Endothelial cell of umbilical vein (primary cell): ENCODE data around the gene LRP5. TPM values are rescaled to one million over a fixed set of nuclear protein-coding genes. Genes with fewer than 3 reads are reported as not detected.

Source experiments
- BruUV-seq: library from RNA; stranded (reverse); fragments of 400-500 nt; replicated peaks from 2 replicates; lab custom pipeline; 2021; lab: Mats Ljungman, UMichigan
- CTCF ChIA-PET: fragments of 300-600, 350-600 bp; sonication (Branson Sonifier 250); formaldehyde crosslinking; loops from one replicate; lab custom pipeline; 2021; ENCODE audit warnings: antibody characterized with exemption, inconsistent platforms; lab: Charles Lee
- POLR2A ChIA-PET: fragments of 300-600, 350-600 bp; sonication (Branson Sonifier 250); formaldehyde crosslinking; loops from one replicate; lab custom pipeline; 2021; ENCODE audit warnings: antibody characterized with exemption, inconsistent platforms; lab: Charles Lee
- DNase-seq: peaks from one replicate; pipeline ENCODE4 v3.0.0-alpha.2; 2011; ENCODE audit warnings: low read depth, low spot score
- FAIRE-seq: peaks from 2 replicates; lab custom pipeline; 2011; peaks lifted over from hg19 to GRCh38; lab: Jason Lieb, UNC
- H2AFZ ChIP-seq: 2 replicates; pipeline ENCODE4 v1.6.0; 2012; ENCODE audit warnings: low read depth, low read length, control low read depth, inconsistent platforms
- H3K27ac ChIP-seq: 2 replicates; pipeline ENCODE4 v1.5.1; 2011; ENCODE audit warnings: low read depth, mild to moderate bottlenecking, control low read depth, low read length, moderate library complexity; ENCODE audit not compliant: insufficient read depth
- H3K27me3 ChIP-seq, 2 experiments: 2 replicates each; pipeline versions ENCODE4 v1.6.0 to v1.6.1; 2011; ENCODE audit warnings: low read length in 2 of 2, mixed read lengths in 1 of 2; ENCODE audit not compliant: control insufficient read depth in 2 of 2, insufficient read depth in 2 of 2
- H3K36me3 ChIP-seq, 2 experiments: 2 replicates in 1 of 2; 3 replicates in 1 of 2; pipeline ENCODE4 v1.5.1; 2011; ENCODE audit warnings: low read length in 2 of 2, mild to moderate bottlenecking in 1 of 2, moderate library complexity in 1 of 2; ENCODE audit not compliant: control insufficient read depth in 2 of 2, insufficient read depth in 2 of 2; ENCODE audit errors: extremely low read depth in 1 of 2
- H3K4me1 ChIP-seq: 3 replicates; pipeline ENCODE4 v1.5.1; 2011; ENCODE audit warnings: mild to moderate bottlenecking, low read length; ENCODE audit not compliant: control insufficient read depth, insufficient read depth; ENCODE audit errors: extremely low read depth
- H3K4me2 ChIP-seq: 2 replicates; pipeline ENCODE4 v1.6.1; 2011; ENCODE audit warnings: low read length, control low read depth, mixed read lengths; ENCODE audit not compliant: insufficient read depth
- H3K4me3 ChIP-seq, 3 experiments: fragments of 200-600 bp in 1 of 3; sonication (generic), shearing (Covaris generic) in 1 of 3; replicated peaks in 1 of 3; 2 replicates each; pipeline ENCODE4 v1.5.1; 2011 to 2016; ENCODE audit warnings: control low read depth in 3 of 3, low read length in 3 of 3, mild to moderate bottlenecking in 2 of 3, inconsistent platforms in 1 of 3, low read depth in 1 of 3, moderate library complexity in 1 of 3; ENCODE audit not compliant: insufficient read depth in 1 of 3
- H3K79me2 ChIP-seq: 2 replicates; pipeline ENCODE4 v1.6.0; 2012; ENCODE audit warnings: low read length, inconsistent platforms; ENCODE audit not compliant: control insufficient read depth, insufficient read depth
- H3K9ac ChIP-seq: replicated peaks from 2 replicates; pipeline ENCODE3; 2011; ENCODE audit warnings: low read length, control low read depth; ENCODE audit not compliant: insufficient read depth; ENCODE audit errors: extremely low read depth
- H3K9me1 ChIP-seq: replicated peaks from 3 replicates; pipeline ENCODE4 v1.6.0; 2011; ENCODE audit warnings: mild to moderate bottlenecking, low read length; ENCODE audit not compliant: control insufficient read depth, insufficient read depth; ENCODE audit errors: extremely low read depth
- H3K9me3 ChIP-seq: replicated peaks from 2 replicates; pipeline ENCODE4 v1.5.1; 2012; ENCODE audit warnings: low read length, inconsistent platforms; ENCODE audit not compliant: control insufficient read depth, insufficient read depth
- H4K20me1 ChIP-seq: replicated peaks from 2 replicates; pipeline ENCODE3; 2011; ENCODE audit warnings: mild to moderate bottlenecking, low read length; ENCODE audit not compliant: control insufficient read depth, insufficient read depth; ENCODE audit errors: extremely low read depth
- EZH2 ChIP-seq: IDR thresholded peaks from 2 replicates; pipeline ENCODE4 v1.6.1; 2012; ENCODE audit warnings: borderline replicate concordance, low read depth, mild to moderate bottlenecking, moderate library complexity, low read length, inconsistent platforms; ENCODE audit not compliant: severe bottlenecking
- GATA2 ChIP-seq: IDR thresholded peaks from 2 replicates; pipeline ENCODE4 v1.7.0; 2011; ENCODE audit warnings: low read depth, mild to moderate bottlenecking, moderate library complexity, mixed read lengths, low read length; ENCODE audit not compliant: insufficient read length, insufficient read depth
- JUN ChIP-seq: IDR thresholded peaks from 2 replicates; pipeline ENCODE4 v1.6.1; 2011; ENCODE audit warnings: borderline replicate concordance, low read depth; ENCODE audit not compliant: insufficient read length, insufficient read depth
- POLR2A ChIP-seq: IDR thresholded peaks from 2 replicates; pipeline ENCODE4 v1.6.1; 2012; ENCODE audit warnings: low read depth, mild to moderate bottlenecking, control low read depth, low read length
- POLR2AphosphoS5 ChIP-seq: IDR thresholded peaks from 2 replicates; pipeline ENCODE4 v1.6.1; 2012; ENCODE audit warnings: low read depth, mild to moderate bottlenecking, control low read depth, low read length, moderate library complexity; ENCODE audit not compliant: insufficient read depth
- dilution Hi-C: fragments of 300-500 bp; cut with MboI; formaldehyde crosslinking; loops from one replicate; pipeline ENCODE4 v1.15.0; 2019; ENCODE audit warnings: low sequenced_read_pairs; ENCODE audit not compliant: extremely low pct_ligation_motif_present
- intact Hi-C: fragments of 100-400 bp; cut with micrococcal nuclease; formaldehyde crosslinking; loops from one replicate; pipeline ENCODE4 v1.10.0; 2022
- polyA plus RNA-seq, 4 experiments: library from polyadenylated mRNA; depleted of rRNA in 3 of 4; stranded (reverse) in 3 of 4; unstranded in 1 of 4; fragments of >200 nt; gene quantifications; 2 replicates each; pipeline versions ENCODE4 v1.2.1 to v1.2.3, GENCODE V29; 2011 to 2012; ENCODE audit warnings: missing spikeins in 1 of 4
- total RNA-seq: library from RNA; stranded (reverse); gene quantifications from 2 replicates; pipeline ENCODE4 v1.2.3, GENCODE V29; 2021
- TF ChIP-seq, protein P1 (sequence below): IDR thresholded peaks from 2 replicates; pipeline ENCODE4 v1.6.1; 2011; ENCODE audit not compliant: insufficient read depth, insufficient read length
- TF ChIP-seq, protein P2 (sequence below), 2 donors: IDR thresholded peaks; 1 replicate in 1 of 2; 2 replicates in 1 of 2; pipeline ENCODE4 v1.5.1; 2011; ENCODE audit warnings: low read length in 2 of 2, mild to moderate bottlenecking in 2 of 2, moderate library complexity in 2 of 2, control low read depth in 1 of 2, inconsistent platforms in 1 of 2, low read depth in 1 of 2; ENCODE audit not compliant: insufficient read depth in 1 of 2; ENCODE audit errors: extremely low read depth in 1 of 2

LRP5 gene
- total and polyA plus RNA-seq, 2 donors (not counting 3 experiments of a cell fraction or from before 2014, with no cell fraction given), result 35.1 to 51.8 TPM

DNA sequence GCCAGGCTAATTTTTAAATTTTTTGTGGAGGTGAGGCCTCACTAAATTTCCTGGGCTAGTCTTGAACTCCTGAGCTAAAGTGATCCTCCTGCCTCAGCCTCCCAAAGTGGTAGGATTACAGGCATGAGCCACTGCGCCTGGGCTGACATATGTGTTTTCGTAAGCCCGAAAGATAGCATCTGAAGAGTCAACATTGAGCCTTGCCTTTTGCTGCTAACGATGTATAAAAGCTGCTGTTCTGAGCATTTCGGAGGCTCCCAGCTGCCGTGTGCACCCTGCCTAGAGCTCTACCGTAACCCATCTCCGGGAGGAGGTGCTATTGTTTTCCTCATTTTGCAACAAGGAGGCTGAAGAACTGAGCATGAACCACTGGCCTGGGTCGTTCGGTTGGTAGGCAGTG, 130.0 kb downstream of the LRP5 start:
- Histone ChIP-seq H3K9ac (no peak overlapping the region), H3K4me2 (no peak overlapping the region), H3K79me2 (no peaks in the 10 kb centered on the region), H3K27ac (no peak overlapping the region), H3K9me3 (no peaks in the 10 kb centered on the region), H2AFZ (no peak overlapping the region), H3K4me3 (no peak overlapping the region), H3K36me3 (peaks cover 0 to 28% of the 10 kb centered on the region in 2 experiments), H3K9me1 (no peaks in the 10 kb centered on the region), H3K27me3 (no peaks in the 10 kb centered on the region), H3K4me1 (peaks cover 6% of the 10 kb centered on the region), H4K20me1 (no peaks in the 10 kb centered on the region)
- intact Hi-C loops, result no loop called here
- TF ChIP-seq, protein P1, sequence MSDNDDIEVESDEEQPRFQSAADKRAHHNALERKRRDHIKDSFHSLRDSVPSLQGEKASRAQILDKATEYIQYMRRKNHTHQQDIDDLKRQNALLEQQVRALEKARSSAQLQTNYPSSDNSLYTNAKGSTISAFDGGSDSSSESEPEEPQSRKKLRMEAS, result no peak
- no peak for TF ChIP-seq POLR2AphosphoS5
- no peak for TF ChIP-seq JUN
- no peak for TF ChIP-seq EZH2
- TF ChIP-seq, protein P2, sequence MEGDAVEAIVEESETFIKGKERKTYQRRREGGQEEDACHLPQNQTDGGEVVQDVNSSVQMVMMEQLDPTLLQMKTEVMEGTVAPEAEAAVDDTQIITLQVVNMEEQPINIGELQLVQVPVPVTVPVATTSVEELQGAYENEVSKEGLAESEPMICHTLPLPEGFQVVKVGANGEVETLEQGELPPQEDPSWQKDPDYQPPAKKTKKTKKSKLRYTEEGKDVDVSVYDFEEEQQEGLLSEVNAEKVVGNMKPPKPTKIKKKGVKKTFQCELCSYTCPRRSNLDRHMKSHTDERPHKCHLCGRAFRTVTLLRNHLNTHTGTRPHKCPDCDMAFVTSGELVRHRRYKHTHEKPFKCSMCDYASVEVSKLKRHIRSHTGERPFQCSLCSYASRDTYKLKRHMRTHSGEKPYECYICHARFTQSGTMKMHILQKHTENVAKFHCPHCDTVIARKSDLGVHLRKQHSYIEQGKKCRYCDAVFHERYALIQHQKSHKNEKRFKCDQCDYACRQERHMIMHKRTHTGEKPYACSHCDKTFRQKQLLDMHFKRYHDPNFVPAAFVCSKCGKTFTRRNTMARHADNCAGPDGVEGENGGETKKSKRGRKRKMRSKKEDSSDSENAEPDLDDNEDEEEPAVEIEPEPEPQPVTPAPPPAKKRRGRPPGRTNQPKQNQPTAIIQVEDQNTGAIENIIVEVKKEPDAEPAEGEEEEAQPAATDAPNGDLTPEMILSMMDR (IDR thresholded peaks at IDR 0.05; ENCODE audit: extremely low read depth in 1 of 2, insufficient read depth in 1 of 2, low read depth in 1 of 2, low read length in 2 of 2), result no peak
- no peak for TF ChIP-seq POLR2A
- TF ChIP-seq GATA2, result no peak
- DNase-seq, result no peak
- BruUV-seq, result no TSS peak
- dilution Hi-C loops, result no loop called here
- FAIRE-seq, result no peak
- POLR2A ChIA-PET, result no interaction called here
- CTCF ChIA-PET, result interaction anchor here (2.6 kb wide), 1 partner anchor 185 kb away, joined by 9 read pairs; no protein-coding TSS in a partner anchor
